ENCODE data around the gene TGFA. TPM values are rescaled to one million over a fixed set of nuclear protein-coding genes. Genes with fewer than 3 reads are reported as not detected.

TGFA gene
- total and polyA plus RNA-seq, 10 of the 15 experiments (the other 5 are each of a cell fraction or from before 2014, with no cell fraction given): 0.03 to 0.23 TPM; not detected in 8

DNA sequence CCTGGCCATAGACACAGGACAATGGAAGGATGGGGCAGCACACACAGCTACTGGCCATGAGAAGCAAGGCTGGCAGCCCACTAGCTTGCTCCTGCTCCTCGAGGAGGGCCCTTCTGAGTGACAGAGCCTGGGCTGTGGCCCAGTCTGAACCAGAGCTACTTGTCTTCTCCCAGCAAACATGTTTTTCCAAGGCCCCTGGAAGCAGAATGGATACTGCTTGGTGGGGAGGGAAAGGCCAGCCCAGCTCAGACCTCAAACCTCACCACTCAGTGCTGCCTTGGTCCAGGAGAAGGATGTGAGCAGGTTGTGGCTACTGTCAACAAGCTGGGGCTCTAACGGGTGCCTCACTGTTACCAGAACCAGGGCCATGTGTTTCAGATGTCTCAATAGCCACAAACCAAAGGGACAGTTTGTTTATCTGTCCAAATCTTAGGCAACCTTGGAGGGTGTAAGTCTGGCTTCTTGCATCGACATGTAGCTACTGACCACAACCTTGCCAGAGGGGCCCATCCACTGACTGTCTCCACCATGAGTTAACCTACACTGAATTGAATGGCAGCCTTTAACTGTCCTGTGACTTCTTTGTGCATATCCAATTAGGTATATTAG, 98.6 kb downstream of the TGFA start:
- SMC1A ChIA-PET (ENCODE audit: uncharacterized antibody, unreplicated experiment): interaction anchor here (0.6 kb wide), 1 partner anchor 330 kb away, joined by 3 read pairs; no protein-coding TSS in a partner anchor
- FAIRE-seq: no peak
- Histone ChIP-seq H3K4me3 (no peak overlapping the region), H3K27ac (ENCODE audit: control insufficient read depth, insufficient read depth) (no peak overlapping the region), H3K36me3 (ENCODE audit: control insufficient read depth in 2 of 2, insufficient read depth in 2 of 2, low read length in 1 of 2) (no peaks in the 10 kb centered on the region), H3K9me3 (replicated peaks; ENCODE audit: control insufficient read depth, insufficient read depth, low read length) (no peaks in the 10 kb centered on the region), H3K4me2 (ENCODE audit: control insufficient read depth, insufficient read depth) (no peak overlapping the region), H3K4me1 (ENCODE audit: control insufficient read depth, insufficient read depth, low read length) (no peaks in the 10 kb centered on the region), H3K9ac (ENCODE audit: control insufficient read depth, insufficient read depth, low read length) (no peak overlapping the region), H2AFZ (ENCODE audit: control insufficient read depth, low read depth, low read length) (no peak overlapping the region), H3K79me2 (ENCODE audit: control insufficient read depth, insufficient read depth, low read length) (no peaks in the 10 kb centered on the region), H3K27me3 (replicated peaks in 1 of 2; ENCODE audit: control insufficient read depth in 2 of 2, insufficient read depth in 2 of 2, low read length in 1 of 2) (peaks cover 2 to 7% of the 10 kb centered on the region in 2 experiments), H4K20me1 (ENCODE audit: control insufficient read depth, insufficient read depth) (no peaks in the 10 kb centered on the region; the same call in 1 of the 2 replicates)
- WGBS (ENCODE audit: insufficient coverage, insufficient replicate concordance, low lambda C conversion rate, missing lambda C conversion rate): 2% methylated on average over 3 of the region's 3 CpGs
- BruUV-seq (replicated peaks): no TSS peak
- no peak for ATAC-seq
- in situ Hi-C loops (cut with MboI) (no loop called here), intact Hi-C loops (cut with micrococcal nuclease; ENCODE audit: unreplicated experiment) (no loop called here)
- CTCF ChIA-PET: no interaction called here
- DNase-seq (ENCODE audit: low read depth, low spot score): no peak
- RAD21 ChIA-PET (ENCODE audit: unreplicated experiment): no interaction called here
- POLR2A ChIA-PET: no interaction called here
- TF ChIP-seq NR2F1 (conservative IDR thresholded peaks at IDR 0.05) (no peak), WRNIP1 (IDR thresholded peaks at IDR 0.05; ENCODE audit: borderline replicate concordance, low read depth, low read length) (no peak), TARDBP (IDR thresholded peaks at IDR 0.05; ENCODE audit: borderline replicate concordance) (no peak), SUPT20H (IDR thresholded peaks at IDR 0.05; ENCODE audit: borderline replicate concordance, control insufficient read depth, low read depth, low read length) (no peak), STAT1 (conservative IDR thresholded peaks at IDR 0.05) (no peak), SIN3A (IDR thresholded peaks at IDR 0.05; ENCODE audit: low read depth, low read length) (no peak), MYB (IDR thresholded peaks at IDR 0.05; ENCODE audit: borderline replicate concordance, low read depth, low read length) (no peak), STAT3 (IDR thresholded peaks at IDR 0.05; ENCODE audit: low read depth, low read length) (no peak), LARP7 (IDR thresholded peaks at IDR 0.05) (no peak), REST (IDR thresholded peaks at IDR 0.05; ENCODE audit: low read depth, low read length) (no peak), HDAC2 (IDR thresholded peaks at IDR 0.05) (no peak), RAD51 (IDR thresholded peaks at IDR 0.05) (no peak), EP300 (IDR thresholded peaks at IDR 0.05; ENCODE audit: borderline replicate concordance in 1 of 2, control insufficient read depth in 1 of 2, low read depth in 2 of 2, low read length in 2 of 2) (no peak), MXI1 (IDR thresholded peaks at IDR 0.05; ENCODE audit: low read depth, low read length) (no peak), ZZZ3 (IDR thresholded peaks at IDR 0.05; ENCODE audit: control insufficient read depth, insufficient read length, low read depth) (no peak), GABPA (IDR thresholded peaks at IDR 0.05; ENCODE audit: low read depth) (no peak)
- TF ChIP-seq, protein P1, sequence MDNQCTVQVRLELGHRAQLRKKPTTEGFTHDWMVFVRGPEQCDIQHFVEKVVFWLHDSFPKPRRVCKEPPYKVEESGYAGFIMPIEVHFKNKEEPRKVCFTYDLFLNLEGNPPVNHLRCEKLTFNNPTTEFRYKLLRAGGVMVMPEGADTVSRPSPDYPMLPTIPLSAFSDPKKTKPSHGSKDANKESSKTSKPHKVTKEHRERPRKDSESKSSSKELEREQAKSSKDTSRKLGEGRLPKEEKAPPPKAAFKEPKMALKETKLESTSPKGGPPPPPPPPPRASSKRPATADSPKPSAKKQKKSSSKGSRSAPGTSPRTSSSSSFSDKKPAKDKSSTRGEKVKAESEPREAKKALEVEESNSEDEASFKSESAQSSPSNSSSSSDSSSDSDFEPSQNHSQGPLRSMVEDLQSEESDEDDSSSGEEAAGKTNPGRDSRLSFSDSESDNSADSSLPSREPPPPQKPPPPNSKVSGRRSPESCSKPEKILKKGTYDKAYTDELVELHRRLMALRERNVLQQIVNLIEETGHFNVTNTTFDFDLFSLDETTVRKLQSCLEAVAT (IDR thresholded peaks at IDR 0.05): no peak
- TF ChIP-seq, protein P2, sequence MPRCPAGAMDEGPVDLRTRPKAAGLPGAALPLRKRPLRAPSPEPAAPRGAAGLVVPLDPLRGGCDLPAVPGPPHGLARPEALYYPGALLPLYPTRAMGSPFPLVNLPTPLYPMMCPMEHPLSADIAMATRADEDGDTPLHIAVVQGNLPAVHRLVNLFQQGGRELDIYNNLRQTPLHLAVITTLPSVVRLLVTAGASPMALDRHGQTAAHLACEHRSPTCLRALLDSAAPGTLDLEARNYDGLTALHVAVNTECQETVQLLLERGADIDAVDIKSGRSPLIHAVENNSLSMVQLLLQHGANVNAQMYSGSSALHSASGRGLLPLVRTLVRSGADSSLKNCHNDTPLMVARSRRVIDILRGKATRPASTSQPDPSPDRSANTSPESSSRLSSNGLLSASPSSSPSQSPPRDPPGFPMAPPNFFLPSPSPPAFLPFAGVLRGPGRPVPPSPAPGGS (IDR thresholded peaks at IDR 0.05; ENCODE audit: borderline replicate concordance, insufficient read depth, low read depth, low read length, poor library complexity, severe bottlenecking): no peak
